K562 (cell line): ENCODE results near the gene INTS6L. TPM values are rescaled to one million over a fixed set of nuclear protein-coding genes. Genes with fewer than 3 reads are reported as not detected.

Experiments used
- ATAC-seq: fragments of 200-7000 bp; cut with Tn5 transposase; 3 replicates; pipeline ENCODE4 v1.9.1; 2020; ENCODE audit warnings: moderate library complexity
- BruUV-seq: library from RNA; stranded (reverse); fragments of 400-500 nt; replicated peaks from 2 replicates; lab custom pipeline; 2021; lab: Mats Ljungman, UMichigan
- CTCF ChIA-PET: fragments of 300-600 bp; formaldehyde crosslinking; extraction: SDS; loops from one replicate; lab custom pipeline; 2021; ENCODE audit warnings: low intra/inter-chr PET ratio; lab: Yijun Ruan, JAX
- POLR2A ChIA-PET: fragments of 300-600, 350-650 bp; sonication (Branson Sonifier 250); formaldehyde crosslinking; extraction: SDS; loops from one replicate; lab custom pipeline; 2021; ENCODE audit warnings: antibody characterized with exemption, inconsistent platforms; lab: Yijun Ruan, JAX
- DNase-seq, 4 experiments: peaks; one replicate each; pipeline versions ENCODE4 v3.0.0 to v3.0.0-alpha.2; 2011 to 2018; ENCODE audit warnings: low spot score in 3 of 4, mixed read lengths in 3 of 4; ENCODE audit errors: extremely low read depth in 1 of 4
- FAIRE-seq: peaks from 2 replicates; lab custom pipeline; 2011; peaks lifted over from hg19 to GRCh38; lab: Jason Lieb, UNC
- H2AFZ ChIP-seq: 2 replicates; pipeline ENCODE4 v1.6.0; 2011; ENCODE audit warnings: low read depth, low read length, control low read depth, inconsistent platforms
- H3K27ac ChIP-seq: fragments of 200-600 bp; 3 replicates; pipeline ENCODE4 v1.8.0; 2011; ENCODE audit warnings: low read depth, mild to moderate bottlenecking, control low read depth, inconsistent platforms, low read length, moderate library complexity, mixed read lengths; ENCODE audit errors: extremely low read depth
- H3K27me3 ChIP-seq, 2 experiments: fragments of 300-600 bp in 1 of 2; 2 replicates in 1 of 2; 3 replicates in 1 of 2; pipeline versions ENCODE4 v1.6.0 to v1.8.0; 2011; ENCODE audit warnings: inconsistent platforms in 2 of 2, low read length in 2 of 2, mild to moderate bottlenecking in 1 of 2, mixed read lengths in 1 of 2, moderate library complexity in 1 of 2; ENCODE audit not compliant: control insufficient read depth in 2 of 2, insufficient read depth in 2 of 2
- H3K36me3 ChIP-seq: fragments of 300-600 bp; 3 replicates; pipeline ENCODE4 v1.8.0; 2011; ENCODE audit warnings: mild to moderate bottlenecking, low read length, inconsistent platforms; ENCODE audit not compliant: control insufficient read depth, insufficient read depth
- H3K4me1 ChIP-seq, 2 experiments: fragments of 200-600 bp in 1 of 2; replicated peaks in 1 of 2; 2 replicates in 1 of 2; 3 replicates in 1 of 2; pipeline versions ENCODE4 v1.5.1 to v1.8.0; 2011; ENCODE audit warnings: inconsistent platforms in 2 of 2, low read length in 2 of 2, mild to moderate bottlenecking in 1 of 2, mixed read lengths in 1 of 2, moderate library complexity in 1 of 2; ENCODE audit not compliant: control insufficient read depth in 2 of 2, insufficient read depth in 2 of 2
- H3K4me2 ChIP-seq: 2 replicates; pipeline ENCODE4 v1.6.1; 2011; ENCODE audit warnings: low read length, control low read depth, inconsistent platforms, mixed read lengths; ENCODE audit not compliant: insufficient read depth
- H3K4me3 ChIP-seq: fragments of 200-600 bp; sonication (generic), shearing (Covaris generic); 2 replicates; pipeline ENCODE4 v1.5.1; 2016; ENCODE audit warnings: control low read depth, inconsistent platforms
- H3K79me2 ChIP-seq: fragments of 200-600 bp; 3 replicates; pipeline ENCODE4 v1.8.0; 2011; ENCODE audit warnings: low read length, inconsistent platforms; ENCODE audit not compliant: control insufficient read depth, insufficient read depth
- H3K9ac ChIP-seq, 2 experiments: 2 replicates each; pipeline versions ENCODE4 v1.6.0 to v1.6.1; 2011; ENCODE audit warnings: low read depth in 2 of 2, low read length in 2 of 2, control low read depth in 1 of 2, inconsistent platforms in 1 of 2, mild to moderate bottlenecking in 1 of 2, mixed read lengths in 1 of 2; ENCODE audit not compliant: insufficient read depth in 1 of 2
- H3K9me1 ChIP-seq: one replicate; pipeline ENCODE4 v1.6.0; 2011; ENCODE audit warnings: inconsistent platforms, mild to moderate bottlenecking, low read length, moderate library complexity; ENCODE audit not compliant: control insufficient read depth, insufficient read depth
- H3K9me3 ChIP-seq: replicated peaks from 2 replicates; pipeline ENCODE4 v1.5.1; 2011; ENCODE audit warnings: low read depth, low read length, inconsistent platforms; ENCODE audit not compliant: control insufficient read depth, insufficient read depth
- H4K20me1 ChIP-seq: replicated peaks from 2 replicates; pipeline ENCODE4 v1.6.1; 2011; ENCODE audit warnings: low read length, inconsistent platforms, mixed read lengths; ENCODE audit not compliant: control insufficient read depth, insufficient read depth
- HMGXB4 ChIP-seq: sonication (generic); formaldehyde crosslinking; IDR thresholded peaks from 2 replicates; pipeline ENCODE4 v1.8.1; 2023; ENCODE audit warnings: mild to moderate bottlenecking, missing genetic modification reagents
- NCOR1 ChIP-seq: fragments of 450-650 bp; IDR thresholded peaks from 2 replicates; pipeline ENCODE4 v1.6.1; 2016; ENCODE audit warnings: mild to moderate bottlenecking, moderate library complexity
- PHF8 ChIP-seq: fragments of 200-600 bp; sonication (generic); IDR thresholded peaks from 2 replicates; pipeline ENCODE4 v1.6.1; 2012; ENCODE audit warnings: mixed run types, mild to moderate bottlenecking, inconsistent platforms, low read length, moderate library complexity, borderline replicate concordance
- SMARCE1 ChIP-seq: fragments of 450-650 bp; IDR thresholded peaks from 2 replicates; pipeline ENCODE4 v1.7.1; 2016; ENCODE audit warnings: mild to moderate bottlenecking
- TFAM ChIP-seq: fragments of 250-450 bp; sonication (Bioruptor Pico); conservative IDR thresholded peaks from 2 replicates; pipeline ENCODE4 v1.5.0; 2021; ENCODE audit warnings: mild to moderate bottlenecking, moderate library complexity
- ZNF165 ChIP-seq: fragments of 250-450 bp; sonication (Bioruptor Pico); IDR thresholded peaks from 2 replicates; pipeline ENCODE4 v1.4.0; 2020; ENCODE audit warnings: borderline replicate concordance
- WGBS: fragments of 100-300 bp; shearing (Covaris generic); methylation state at CpG from one replicate; pipeline ENCODE4 v1.1.6; 2016; ENCODE audit warnings: low coverage, mixed read lengths; ENCODE audit not compliant: insufficient coverage; ENCODE audit errors: missing lambda C conversion rate; 5-methylcytosine and 5-hydroxymethylcytosine counted together
- in situ Hi-C: fragments of 300-500 bp; cut with MboI; formaldehyde crosslinking; loops from 4 replicates; pipeline ENCODE4 v1.15.0; 2018; ENCODE audit warnings: inconsistent platforms, mixed read lengths
- intact Hi-C: fragments of 100-400 bp; cut with micrococcal nuclease; formaldehyde crosslinking; loops from 2 replicates; pipeline ENCODE4 v1.14.2; 2022
- polyA plus RNA-seq, 8 experiments: library from polyadenylated mRNA; depleted of rRNA in 4 of 8; stranded (reverse) in 5 of 8; unstranded in 3 of 8; fragments of >200 nt; fragmentation: Nextera tagmentation in 2 of 8; fragmentation: Illumina TruSeq in 1 of 8; extraction: Ambion mirVana in 2 of 8; extraction: Trizol in 1 of 8; gene quantifications; 2 replicates each; pipeline versions ENCODE4 v1.2.1 to v1.2.3, GENCODE V29; 2011 to 2014; ENCODE audit warnings: inconsistent platforms in 1 of 8, missing spikeins in 1 of 8
- total RNA-seq, 7 experiments: library from RNA; depleted of rRNA in 6 of 7; stranded (reverse); fragments of >200 nt in 6 of 7; fragmentation: Illumina TruSeq in 2 of 7; extraction: Trizol in 2 of 7; gene quantifications; 2 replicates each; pipeline versions ENCODE4 v1.2.1 to v1.2.3, GENCODE V29; 2011 to 2021; ENCODE audit warnings: low replicate concordance in 1 of 7

INTS6L gene
- total and polyA plus RNA-seq, 9 of the 15 experiments (the other 6 are each of a cell fraction or from before 2014, with no cell fraction given): 6.1 to 44.9 (median 21.9) TPM

- in situ Hi-C loops: no loop called here
- POLR2A ChIA-PET: no interaction called here
- Histone ChIP-seq H3K9me1 (no peaks in the 10 kb centered on the region), H3K27me3 (no peaks in the 10 kb centered on the region), H3K27ac (no peak overlapping the region)
- no peak for TF ChIP-seq HMGXB4
- TF ChIP-seq ZNF165 (CRISPR knock-in tag): no peak
- TF ChIP-seq PHF8: no peak
- TF ChIP-seq NCOR1: no peak
- TF ChIP-seq SMARCE1: no peak
- no peak for TF ChIP-seq TFAM (CRISPR knock-in tag)
- TF ChIP-seq, all 486 proteins: peak for 0
- Histone ChIP-seq H3K9ac (no peak overlapping the region), H2AFZ (no peak overlapping the region), H3K4me2 (no peak overlapping the region), H4K20me1 (no peaks in the 10 kb centered on the region), H3K79me2 (no peaks in the 10 kb centered on the region), H3K4me1 (no peaks in the 10 kb centered on the region), H3K9me3 (no peaks in the 10 kb centered on the region), H3K4me3 (no peak overlapping the region), H3K36me3 (peaks cover 51% of the 10 kb centered on the region; the same call in 1 of the 3 replicates)
- FAIRE-seq (no peak), DNase-seq (no peak), ATAC-seq (no peak)
- intact Hi-C loops: no loop called here
- CTCF ChIA-PET: no interaction called here
- WGBS: 50% methylated on average over 2 of the region's 2 CpGs
- BruUV-seq: no TSS peak
These were observed 61.0 kb downstream of the INTS6L start for GRCh38 chrX:135581496-135581895.
